Esophagus squamous epithelium (tissue), 5 donors: ENCODE measurements around the gene KCNJ10. TPM values are rescaled to one million over a fixed set of nuclear protein-coding genes. Genes with fewer than 3 reads are reported as not detected.

ENCODE experiments used
- DNase-seq: peaks from one replicate; lab custom pipeline; 2025; lab: John Stamatoyannopoulos, UW
- H3K27ac ChIP-seq, 4 donors: fragments of 200-600 bp; sonication (generic); one replicate each; pipeline ENCODE4 v1.5.1; 2016 to 2019; ENCODE audit warnings: mild to moderate bottlenecking in 1 of 4
- H3K27me3 ChIP-seq, 4 donors: fragments of 200-600 bp; sonication (generic); 1 replicate in 3 of 4; 2 replicates in 1 of 4; pipeline versions ENCODE4 v1.5.1 to v1.6.0; 2017 to 2021; ENCODE audit warnings: antibody characterized with exemption in 1 of 4
- H3K36me3 ChIP-seq, 3 donors: fragments of 200-600 bp; sonication (generic); one replicate each; pipeline ENCODE4 v1.5.1; 2016 to 2019
- H3K4me1 ChIP-seq, 3 donors: fragments of 200-600 bp; sonication (generic); one replicate each; pipeline ENCODE4 v1.5.1; 2017 to 2019
- H3K4me3 ChIP-seq, 4 donors: fragments of 200-600 bp; sonication (generic); 1 replicate in 3 of 4; 2 replicates in 1 of 4; pipeline ENCODE4 v1.5.1; 2016 to 2019; ENCODE audit warnings: mild to moderate bottlenecking in 2 of 4, moderate library complexity in 1 of 4
- H3K9me3 ChIP-seq, 3 donors: fragments of 200-600 bp; sonication (generic); one replicate each; pipeline ENCODE4 v1.5.1; 2016 to 2019
- POLR2A ChIP-seq, 4 donors: fragments of 450-650 bp; IDR thresholded peaks; one replicate each; pipeline ENCODE4 v1.6.1; 2017; ENCODE audit warnings: antibody characterized with exemption in 4 of 4, mild to moderate bottlenecking in 4 of 4, moderate library complexity in 3 of 4
- WGBS, 2 donors: methylation state at CpG; one replicate each; pipeline ENCODE4 v1.1.5; 2018; 5-methylcytosine and 5-hydroxymethylcytosine counted together
- intact Hi-C: fragments of 100-400 bp; cut with DNase I; formaldehyde crosslinking; loops from one replicate; pipeline ENCODE4 v1.15.0; 2022
- total RNA-seq, 4 donors: library from RNA; depleted of rRNA; stranded (reverse); fragments of >200 nt; gene quantifications; one replicate each; pipeline ENCODE4 v1.1.0, GENCODE V29; 2016
- TF ChIP-seq, protein P1 (sequence below), 6 experiments: fragments of 450-650 bp in 4 of 6; fragments of 200-600 bp in 2 of 6; sonication (generic) in 2 of 6; IDR thresholded peaks; one replicate each; pipeline ENCODE4 v1.5.1; 2016 to 2019; ENCODE audit warnings: antibody characterized with exemption in 6 of 6, mild to moderate bottlenecking in 4 of 6, moderate library complexity in 4 of 6
- donor health status: DM: yes; HTN: yes; CAD: no.

KCNJ10 gene
- total RNA-seq, 4 donors from 2014 or later: 0.59 TPM; not detected in 3

- peaks cover 0 to 16% (median 0%) of the 10 kb centered on the region in 3 donors for H3K36me3 ChIP-seq
- TF ChIP-seq POLR2A (IDR thresholded peaks at IDR 0.05): no peak
- TF ChIP-seq, protein P1, sequence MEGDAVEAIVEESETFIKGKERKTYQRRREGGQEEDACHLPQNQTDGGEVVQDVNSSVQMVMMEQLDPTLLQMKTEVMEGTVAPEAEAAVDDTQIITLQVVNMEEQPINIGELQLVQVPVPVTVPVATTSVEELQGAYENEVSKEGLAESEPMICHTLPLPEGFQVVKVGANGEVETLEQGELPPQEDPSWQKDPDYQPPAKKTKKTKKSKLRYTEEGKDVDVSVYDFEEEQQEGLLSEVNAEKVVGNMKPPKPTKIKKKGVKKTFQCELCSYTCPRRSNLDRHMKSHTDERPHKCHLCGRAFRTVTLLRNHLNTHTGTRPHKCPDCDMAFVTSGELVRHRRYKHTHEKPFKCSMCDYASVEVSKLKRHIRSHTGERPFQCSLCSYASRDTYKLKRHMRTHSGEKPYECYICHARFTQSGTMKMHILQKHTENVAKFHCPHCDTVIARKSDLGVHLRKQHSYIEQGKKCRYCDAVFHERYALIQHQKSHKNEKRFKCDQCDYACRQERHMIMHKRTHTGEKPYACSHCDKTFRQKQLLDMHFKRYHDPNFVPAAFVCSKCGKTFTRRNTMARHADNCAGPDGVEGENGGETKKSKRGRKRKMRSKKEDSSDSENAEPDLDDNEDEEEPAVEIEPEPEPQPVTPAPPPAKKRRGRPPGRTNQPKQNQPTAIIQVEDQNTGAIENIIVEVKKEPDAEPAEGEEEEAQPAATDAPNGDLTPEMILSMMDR (IDR thresholded peaks at IDR 0.05): no peak
- no peaks in the 10 kb centered on the region for H3K9me3 ChIP-seq
- no peaks in the 10 kb centered on the region for H3K27me3 ChIP-seq
- no peak for DNase-seq
- WGBS, 2 donors: 72 to 77% methylated on average over 5 of the region's 6 CpGs
- no peak overlapping the region for H3K27ac ChIP-seq
- intact Hi-C loops: no loop called here
- H3K4me1 ChIP-seq: no peaks in the 10 kb centered on the region
- H3K4me3 ChIP-seq: no peak overlapping the region
Observed at GRCh38 chr1:159982280-159982679, 87.7 kb downstream of the KCNJ10 start.

DNA sequence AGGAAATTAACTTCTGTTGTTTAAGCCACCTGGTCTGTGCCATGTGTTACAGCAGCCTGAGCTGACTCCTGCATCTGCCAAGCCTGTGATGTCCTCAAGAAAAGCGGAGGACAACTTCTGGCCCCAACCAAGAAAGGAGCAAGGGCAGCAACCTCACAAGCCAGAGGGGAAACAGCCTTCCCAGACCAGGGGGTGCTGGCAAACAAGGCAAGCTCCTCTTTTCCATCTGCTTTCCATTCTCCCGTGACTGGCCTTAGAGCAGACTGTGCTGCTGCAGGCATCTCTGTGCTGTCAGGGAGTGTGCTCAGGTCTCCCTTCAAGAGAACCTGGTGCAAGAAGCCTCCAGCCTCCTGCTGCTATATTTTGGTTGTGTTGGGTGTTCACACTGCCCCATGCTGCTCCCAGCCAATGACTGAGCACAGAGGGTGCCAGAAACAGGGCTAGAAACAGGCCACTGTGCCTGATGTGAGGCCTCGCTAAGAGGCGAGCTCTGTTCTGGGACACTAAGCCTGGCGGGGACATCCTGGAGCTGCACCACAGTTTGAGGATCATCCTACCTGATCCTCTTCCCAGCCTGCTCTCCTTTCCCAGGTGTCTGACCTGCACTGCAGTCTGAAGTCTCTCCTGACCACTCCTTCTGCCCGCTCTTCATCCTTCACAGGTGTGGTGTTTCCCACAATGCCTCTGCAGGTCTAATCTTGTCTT, 88.5 kb downstream of the KCNJ10 start:
- TF ChIP-seq, protein P1 (IDR thresholded peaks at IDR 0.05): no peak
- no peak for TF ChIP-seq POLR2A (IDR thresholded peaks at IDR 0.05)
- Histone ChIP-seq H3K27ac (no peak overlapping the region), H3K4me1 (no peaks in the 10 kb centered on the region), H3K4me3 (no peak overlapping the region), H3K27me3 (no peaks in the 10 kb centered on the region), H3K36me3 (peaks cover 0 to 16% (median 0%) of the 10 kb centered on the region in 3 donors), H3K9me3 (no peaks in the 10 kb centered on the region)
- intact Hi-C loops: no loop called here
- no peak for DNase-seq
- 93% methylated on average over 6 of the region's 6 CpGs for WGBS, 2 donors

DNA sequence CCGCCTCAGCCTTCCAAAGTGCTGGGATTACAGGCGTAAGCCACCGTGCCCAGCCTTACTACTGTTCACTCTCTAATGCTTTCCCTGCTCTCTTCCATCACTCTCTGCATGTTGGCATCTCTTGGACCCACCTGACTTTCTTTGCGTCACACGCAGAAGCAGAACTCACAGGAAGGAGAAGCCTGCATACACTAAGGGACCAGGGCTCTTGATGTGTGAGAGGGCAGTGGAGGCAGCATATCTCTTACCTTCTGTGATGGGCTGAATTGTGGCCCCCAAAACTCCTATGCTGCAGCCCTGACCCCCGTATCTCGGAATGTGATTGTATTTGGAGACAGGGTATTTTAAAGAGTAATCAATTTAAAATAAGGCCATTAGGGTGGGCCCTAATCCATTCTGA, 89.2 kb downstream of the KCNJ10 start:
- H3K4me1 ChIP-seq: no peaks in the 10 kb centered on the region
- TF ChIP-seq, protein P1 (IDR thresholded peaks at IDR 0.05): no peak
- no peak for TF ChIP-seq POLR2A (IDR thresholded peaks at IDR 0.05)
- H3K27me3 ChIP-seq: no peaks in the 10 kb centered on the region
- H3K9me3 ChIP-seq: no peaks in the 10 kb centered on the region
- intact Hi-C loops: no loop called here
- WGBS, 2 donors: 95 to 100% methylated on average over 2 to 7 of the region's 7 CpGs
- DNase-seq: no peak
- no peak overlapping the region for H3K27ac ChIP-seq
- no peak overlapping the region for H3K4me3 ChIP-seq
- H3K36me3 ChIP-seq: peaks cover 0 to 16% (median 0%) of the 10 kb centered on the region in 3 donors

- Histone ChIP-seq H3K36me3 (peaks cover 0 to 16% (median 0%) of the 10 kb centered on the region in 3 donors), H3K4me1 (no peaks in the 10 kb centered on the region), H3K27me3 (no peaks in the 10 kb centered on the region), H3K9me3 (no peaks in the 10 kb centered on the region), H3K4me3 (no peak overlapping the region), H3K27ac (no peak overlapping the region)
- no peak for DNase-seq
- intact Hi-C loops: no loop called here
- 61 to 62% methylated on average over 5 to 6 of the region's 6 CpGs for WGBS, 2 donors
- TF ChIP-seq, protein P1 (IDR thresholded peaks at IDR 0.05): no peak
- TF ChIP-seq POLR2A (IDR thresholded peaks at IDR 0.05): no peak
Observed at GRCh38 chr1:159980076-159980475, 89.9 kb downstream of the KCNJ10 start.

DNA sequence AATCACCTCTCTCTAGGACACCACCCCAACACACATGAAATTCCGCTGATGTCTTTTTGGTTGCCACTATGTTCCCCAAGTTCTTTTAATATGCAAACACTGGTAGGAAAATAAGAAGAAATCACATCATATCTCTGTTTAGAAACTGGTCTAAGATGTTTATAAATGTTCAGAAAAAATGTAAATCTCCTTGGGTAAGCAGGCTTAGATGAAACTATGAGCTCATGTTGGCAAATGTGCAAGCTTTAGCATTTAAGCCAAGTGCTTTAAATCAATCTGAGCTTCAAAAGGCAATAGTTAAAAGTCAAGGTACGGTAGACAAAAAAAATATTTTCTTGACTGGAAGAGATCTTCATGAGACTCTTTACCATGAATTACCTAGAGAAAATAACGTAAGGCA, 90.7 kb downstream of the KCNJ10 start:
- TF ChIP-seq, protein P1 (IDR thresholded peaks at IDR 0.05): no peak
- no peak for TF ChIP-seq POLR2A (IDR thresholded peaks at IDR 0.05)
- Histone ChIP-seq H3K4me1 (no peaks in the 10 kb centered on the region), H3K4me3 (no peak overlapping the region), H3K27me3 (no peaks in the 10 kb centered on the region), H3K36me3 (peaks cover 0 to 16% (median 0%) of the 10 kb centered on the region in 3 donors), H3K9me3 (no peaks in the 10 kb centered on the region), H3K27ac (no peak overlapping the region)
- DNase-seq: no peak
- 58 to 68% methylated on average over 3 of the region's 3 CpGs for WGBS, 2 donors
- intact Hi-C loops: no loop called here
